Measurements from ENCODE around the gene ANG.

GRCh38 chr14:20699931-20700330, 11.4 kb downstream of the ANG start:
- TF ChIP-seq POLR2A (IDR thresholded peaks at IDR 0.05) (no peak), CTCF (IDR thresholded peaks at IDR 0.05) (no peak), EP300 (IDR thresholded peaks at IDR 0.05) (no peak), POLR2AphosphoS5 (IDR thresholded peaks at IDR 0.05) (no peak)
